ENCODE data around the gene RBM8A. TPM values are rescaled to one million over a fixed set of nuclear protein-coding genes. Genes with fewer than 3 reads are reported as not detected.

The RBM8A gene
- total and polyA plus RNA-seq, 12 donors: 34.5 to 151 (median 67.4) TPM

GRCh38 chr1:145955436-145955835 lies 28.2 kb upstream of the RBM8A start:
- intact Hi-C loops (cut with DNase I): loop anchor here in 6 of 10 donors (2.0 to 5.0 kb wide), 3 partner anchors 23 to 38 kb away; partner anchors contain the start of gene PEX11B (in 5 of the 6)
- Histone ChIP-seq H3K9me3 (no peaks in the 10 kb centered on the region), H3K4me3 (peak overlapping the region in 5 of 10 donors; percentile 60 to 77 (median 67)), H3K27ac (peak overlapping the region in 8 of 10 donors; percentile 16 to 99 (median 97)), H3K4me1 (peaks cover 0 to 82% (median 60%) of the 10 kb centered on the region in 9 donors), H3K27me3 (no peaks in the 10 kb centered on the region), H3K36me3 (peaks cover 0 to 27% (median 0%) of the 10 kb centered on the region in 9 donors)
- no peak for TF ChIP-seq CTCF (IDR thresholded peaks at IDR 0.05)
- 12 to 19% methylated on average over 2 of the region's 2 CpGs for WGBS, 2 donors
- ATAC-seq: no peak
- DNase-seq: no peak

GRCh38 chr1:145953861-145954260 lies 26.6 kb upstream of the RBM8A start:
- no peak for TF ChIP-seq CTCF (IDR thresholded peaks at IDR 0.05)
- peaks cover 0 to 76% (median 51%) of the 10 kb centered on the region in 9 donors for H3K4me1 ChIP-seq
- intact Hi-C loops (cut with DNase I): loop anchor here in 2 of 10 donors (2.0 kb wide), 2 partner anchors 21 to 23 kb away; no protein-coding TSS in a partner anchor
- ATAC-seq (no peak), DNase-seq (no peak)
- H3K27me3 ChIP-seq: no peaks in the 10 kb centered on the region
- peaks cover 0 to 40% (median 0%) of the 10 kb centered on the region in 9 donors for H3K36me3 ChIP-seq
- no peak overlapping the region for H3K4me3 ChIP-seq
- 82 to 93% methylated on average over 6 of the region's 6 CpGs for WGBS, 2 donors
- no peak overlapping the region for H3K27ac ChIP-seq
- H3K9me3 ChIP-seq: no peaks in the 10 kb centered on the region

GRCh38 chr1:145952903-145953302 lies 25.6 kb upstream of the RBM8A start:
- ATAC-seq (no peak), DNase-seq (no peak)
- Histone ChIP-seq H3K4me3 (no peak overlapping the region), H3K4me1 (peaks cover 0 to 77% (median 49%) of the 10 kb centered on the region in 9 donors), H3K36me3 (peaks cover 0 to 48% (median 0%) of the 10 kb centered on the region in 9 donors), H3K27ac (no peak overlapping the region), H3K9me3 (no peaks in the 10 kb centered on the region), H3K27me3 (no peaks in the 10 kb centered on the region)
- WGBS, 2 donors: 98 to 99% methylated on average over 3 of the region's 3 CpGs
- no peak for TF ChIP-seq CTCF (IDR thresholded peaks at IDR 0.05)
- intact Hi-C loops (cut with DNase I): no loop called here

- ATAC-seq: no peak
- no peak for TF ChIP-seq CTCF (IDR thresholded peaks at IDR 0.05)
- WGBS, 2 donors: 88% methylated on average over 1 of the region's 1 CpG
- Histone ChIP-seq H3K27me3 (no peaks in the 10 kb centered on the region), H3K9me3 (no peaks in the 10 kb centered on the region), H3K36me3 (peaks cover 0 to 62% (median 6%) of the 10 kb centered on the region in 9 donors), H3K27ac (no peak overlapping the region), H3K4me1 (peaks cover 0 to 78% (median 47%) of the 10 kb centered on the region in 9 donors), H3K4me3 (no peak overlapping the region)
- intact Hi-C loops (cut with DNase I): no loop called here
- no peak for DNase-seq
These were observed 24.2 kb upstream of the RBM8A start for GRCh38 chr1:145951526-145951925.
